GM19468 (cell line): ENCODE results near the gene DERL3.

Experiments used
- ATAC-seq: cut with Tn5 transposase; IDR thresholded peaks from one replicate; pipeline ENCODE4 v1.9.1; 2021; ENCODE audit warnings: mild to moderate bottlenecking, moderate library complexity, moderate number of reproducible peaks; ENCODE audit not compliant: unreplicated experiment; ENCODE audit errors: extremely low read depth

Gene DERL3

GRCh38 chr22:23833017-23833751 is 5.6 kb downstream of the DERL3 start:
- ATAC-seq, result no peak

- ATAC-seq, result no peak
These were observed 6.4 kb downstream of the DERL3 start for GRCh38 chr22:23832226-23833016.

GRCh38 chr22:23831781-23832180 is 7.0 kb downstream of the DERL3 start:
- ATAC-seq, result no peak

- ATAC-seq, result no peak
These were observed 7.5 kb downstream of the DERL3 start for GRCh38 chr22:23831261-23831660.

GRCh38 chr22:23829845-23830372 is 8.9 kb downstream of the DERL3 start:
- no peak for ATAC-seq

GRCh38 chr22:23828800-23829680 is 9.8 kb downstream of the DERL3 start:
- ATAC-seq, result no peak

GRCh38 chr22:23827351-23827995 is 11.3 kb downstream of the DERL3 start:
- ATAC-seq, result no peak

GRCh38 chr22:23826510-23827350 is 12.1 kb downstream of the DERL3 start:
- ATAC-seq, result no peak

GRCh38 chr22:23825246-23825905 is 13.4 kb downstream of the DERL3 start:
- no peak for ATAC-seq

GRCh38 chr22:23824476-23825245 is 14.1 kb downstream of the DERL3 start:
- no peak for ATAC-seq

- no peak for ATAC-seq
These were observed 15.4 kb downstream of the DERL3 start for GRCh38 chr22:23823331-23823791.

- ATAC-seq, result no peak
These were observed 16.6 kb downstream of the DERL3 start for GRCh38 chr22:23822101-23822671.

- no peak for ATAC-seq
These were observed 18.0 kb downstream of the DERL3 start for GRCh38 chr22:23820748-23821211.

GRCh38 chr22:23818541-23818940 is 20.3 kb downstream of the DERL3 start:
- no peak for ATAC-seq

- no peak for ATAC-seq
These were observed 21.7 kb downstream of the DERL3 start for GRCh38 chr22:23817146-23817545.

- ATAC-seq, result no peak
These were observed 22.4 kb downstream of the DERL3 start for GRCh38 chr22:23816156-23816976.
